ENCODE results near the gene TMEM63A. TPM values are rescaled to one million over a fixed set of nuclear protein-coding genes. Genes with fewer than 3 reads are reported as not detected.

TMEM63A gene
- polyA plus RNA-seq, 2 of the 4 experiments (the other 2 are of a cell fraction) = 7.5 to 9.5 TPM

GRCh38 chr1:225840713-225841112 lies 41.5 kb downstream of the TMEM63A start:
- Histone ChIP-seq H3K4me1 (peaks cover 5% of the 10 kb centered on the region; the same call in 1 of the 3 replicates), H3K9me3 (no peaks in the 10 kb centered on the region), H3K27ac (no peak overlapping the region), H3K4me2 (no peak overlapping the region), H3K4me3 (no peak overlapping the region)
- ChIA-PET POLR2A (no interaction called here), CTCF (interaction anchor here (0.8 to 7.2 kb wide), 9 partner anchors 20 to 366 kb away, joined by 3 to 44 read pairs (median 3); partner anchors contain the start of gene SRP9)
- DNase-seq (ENCODE audit: low read depth in 1 of 2, low spot score in 1 of 2) = no peak
- no peak for FAIRE-seq
- WGBS (ENCODE audit: missing lambda C conversion rate) = 91% methylated on average over 4 of the region's 4 CpGs
- ATAC-seq = no peak
- TF ChIP-seq SREBF2 (IDR thresholded peaks at IDR 0.05) (no peak), MAFK (IDR thresholded peaks at IDR 0.05; ENCODE audit: partially characterized antibody) (peak; percentile 58)

DNA sequence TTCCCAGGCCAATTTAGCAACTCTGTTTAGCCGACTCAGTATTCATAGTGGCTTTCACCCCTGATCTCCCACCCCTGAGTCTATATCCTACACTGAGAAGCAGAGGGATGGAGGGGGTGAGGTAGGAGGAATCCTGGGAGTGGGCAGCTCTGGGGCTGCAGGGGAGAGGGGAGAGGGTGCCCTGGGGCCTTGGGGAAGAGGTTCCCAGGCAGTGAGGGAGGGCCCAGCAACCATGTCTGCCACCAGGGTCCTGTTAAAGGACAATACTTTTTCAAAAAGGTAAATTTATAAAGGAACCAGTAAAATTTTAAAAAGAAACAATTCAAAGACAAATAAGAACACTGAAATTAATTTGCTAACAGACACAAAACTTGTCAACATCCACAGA lies 42.0 kb downstream of the TMEM63A start:
- Histone ChIP-seq H3K4me1 (peaks cover under 1% of the 10 kb centered on the region; the same call in 1 of the 3 replicates), H3K9me3 (no peaks in the 10 kb centered on the region), H3K27ac (no peak overlapping the region), H3K4me3 (no peak overlapping the region), H3K4me2 (no peak overlapping the region)
- FAIRE-seq = no peak
- CTCF ChIA-PET = interaction anchor here (0.8 to 7.2 kb wide), 8 partner anchors 20 to 365 kb away, joined by 3 to 44 read pairs (median 3); partner anchors contain the start of gene SRP9
- DNase-seq (ENCODE audit: low read depth in 1 of 2, low spot score in 1 of 2) = no peak
- 100% methylated on average over 1 of the region's 1 CpG for WGBS (ENCODE audit: missing lambda C conversion rate)
- POLR2A ChIA-PET = no interaction called here
- TF ChIP-seq, protein P1, sequence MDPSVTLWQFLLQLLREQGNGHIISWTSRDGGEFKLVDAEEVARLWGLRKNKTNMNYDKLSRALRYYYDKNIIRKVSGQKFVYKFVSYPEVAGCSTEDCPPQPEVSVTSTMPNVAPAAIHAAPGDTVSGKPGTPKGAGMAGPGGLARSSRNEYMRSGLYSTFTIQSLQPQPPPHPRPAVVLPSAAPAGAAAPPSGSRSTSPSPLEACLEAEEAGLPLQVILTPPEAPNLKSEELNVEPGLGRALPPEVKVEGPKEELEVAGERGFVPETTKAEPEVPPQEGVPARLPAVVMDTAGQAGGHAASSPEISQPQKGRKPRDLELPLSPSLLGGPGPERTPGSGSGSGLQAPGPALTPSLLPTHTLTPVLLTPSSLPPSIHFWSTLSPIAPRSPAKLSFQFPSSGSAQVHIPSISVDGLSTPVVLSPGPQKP (IDR thresholded peaks at IDR 0.05; ENCODE audit: low read depth, low read length) = no peak
- TF ChIP-seq JUN (IDR thresholded peaks at IDR 0.05) = no peak
- TF ChIP-seq E2F6 (IDR thresholded peaks at IDR 0.05; ENCODE audit: borderline replicate concordance, low read depth) = no peak
- no peak for TF ChIP-seq HOXA7 (CRISPR knock-in tag; IDR thresholded peaks at IDR 0.05)
- no peak for TF ChIP-seq BHLHE40 (IDR thresholded peaks at IDR 0.05; ENCODE audit: low read depth, low read length)
- no peak for TF ChIP-seq FOSL2 (IDR thresholded peaks at IDR 0.05)
- TF ChIP-seq FOSL2 (CRISPR knock-in tag; IDR thresholded peaks at IDR 0.05) = no peak
- no peak for TF ChIP-seq POLR2A (IDR thresholded peaks at IDR 0.05; ENCODE audit: low read length)
- no peak for TF ChIP-seq EHF (CRISPR knock-in tag; IDR thresholded peaks at IDR 0.05)
- no peak for TF ChIP-seq RCOR1 (IDR thresholded peaks at IDR 0.05; ENCODE audit: low read depth, low read length)
- TF ChIP-seq CHD4 (IDR thresholded peaks at IDR 0.05; ENCODE audit: borderline replicate concordance) = no peak
- no peak for TF ChIP-seq ZNF302 (CRISPR knock-in tag; IDR thresholded peaks at IDR 0.05)
- no peak for TF ChIP-seq PHF8 (IDR thresholded peaks at IDR 0.05; ENCODE audit: borderline replicate concordance, low read depth)
- TF ChIP-seq JUNB (IDR thresholded peaks at IDR 0.05) = no peak
- TF ChIP-seq HES2 (IDR thresholded peaks at IDR 0.05) = no peak
- TF ChIP-seq CBX8 (IDR thresholded peaks at IDR 0.05) = no peak
- no peak for TF ChIP-seq CBX2 (IDR thresholded peaks at IDR 0.05; ENCODE audit: borderline replicate concordance, low read depth)
- no peak for TF ChIP-seq POLR2AphosphoS2 (conservative IDR thresholded peaks at IDR 0.05; ENCODE audit: low read length)
- TF ChIP-seq RNF2 (IDR thresholded peaks at IDR 0.05; ENCODE audit: borderline replicate concordance, low read depth) = no peak
- TF ChIP-seq ESRRA (IDR thresholded peaks at IDR 0.05; ENCODE audit: borderline replicate concordance, low read length) = no peak
- no peak for ATAC-seq

DNA sequence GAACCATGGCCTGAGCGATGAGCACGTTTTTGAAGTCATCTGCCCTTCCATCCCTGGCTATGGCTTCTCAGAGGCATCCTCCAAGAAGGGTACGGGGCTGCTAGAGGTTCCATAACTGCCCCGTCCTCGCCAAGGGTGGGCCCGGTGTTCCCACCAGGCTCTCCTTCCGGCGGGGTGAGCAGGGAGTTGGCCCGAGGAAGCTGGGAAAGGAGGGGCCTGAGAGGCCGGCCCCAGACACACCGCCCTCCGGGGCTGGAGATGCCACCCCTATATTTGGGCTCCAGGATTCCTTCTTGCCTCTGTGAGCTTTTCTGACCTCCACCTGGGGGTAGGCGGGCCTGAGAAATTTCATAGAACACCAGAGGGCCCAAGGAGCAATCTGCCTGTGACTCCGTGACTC lies 43.4 kb downstream of the TMEM63A start:
- Histone ChIP-seq H3K9me3 (no peaks in the 10 kb centered on the region), H3K4me1 (no peaks in the 10 kb centered on the region), H3K4me3 (no peak overlapping the region), H3K27ac (no peak overlapping the region), H3K4me2 (no peak overlapping the region)
- no peak for DNase-seq (ENCODE audit: low read depth in 1 of 2, low spot score in 1 of 2)
- WGBS (ENCODE audit: missing lambda C conversion rate) = 90% methylated on average over 14 of the region's 14 CpGs
- no peak for ATAC-seq
- ChIA-PET CTCF (interaction anchor here (0.8 to 7.2 kb wide), 6 partner anchors 13 to 364 kb away, joined by 3 to 44 read pairs (median 3); partner anchors contain the start of gene SRP9), POLR2A (no interaction called here)
- FAIRE-seq = no peak
- TF ChIP-seq MAZ (IDR thresholded peaks at IDR 0.05; ENCODE audit: borderline replicate concordance, low read depth, low read length) = no peak
- no peak for TF ChIP-seq NFE2L2 (conservative IDR thresholded peaks at IDR 0.05; ENCODE audit: low read length)
- TF ChIP-seq HOXB5 (CRISPR knock-in tag; IDR thresholded peaks at IDR 0.05) = no peak
- TF ChIP-seq FOSL2 (IDR thresholded peaks at IDR 0.05) = no peak
- no peak for TF ChIP-seq FOSL2 (CRISPR knock-in tag; IDR thresholded peaks at IDR 0.05)
- no peak for TF ChIP-seq HDAC2 (IDR thresholded peaks at IDR 0.05)
- TF ChIP-seq HOXB13 (CRISPR knock-in tag; IDR thresholded peaks at IDR 0.05; ENCODE audit: low read depth) = no peak
- no peak for TF ChIP-seq EHF (CRISPR knock-in tag; IDR thresholded peaks at IDR 0.05)
- TF ChIP-seq NPAS2 (CRISPR knock-in tag; IDR thresholded peaks at IDR 0.05; ENCODE audit: borderline replicate concordance) = no peak
- no peak for TF ChIP-seq MYC (IDR thresholded peaks at IDR 0.05; ENCODE audit: borderline replicate concordance, low read length)
- TF ChIP-seq, protein P2, sequence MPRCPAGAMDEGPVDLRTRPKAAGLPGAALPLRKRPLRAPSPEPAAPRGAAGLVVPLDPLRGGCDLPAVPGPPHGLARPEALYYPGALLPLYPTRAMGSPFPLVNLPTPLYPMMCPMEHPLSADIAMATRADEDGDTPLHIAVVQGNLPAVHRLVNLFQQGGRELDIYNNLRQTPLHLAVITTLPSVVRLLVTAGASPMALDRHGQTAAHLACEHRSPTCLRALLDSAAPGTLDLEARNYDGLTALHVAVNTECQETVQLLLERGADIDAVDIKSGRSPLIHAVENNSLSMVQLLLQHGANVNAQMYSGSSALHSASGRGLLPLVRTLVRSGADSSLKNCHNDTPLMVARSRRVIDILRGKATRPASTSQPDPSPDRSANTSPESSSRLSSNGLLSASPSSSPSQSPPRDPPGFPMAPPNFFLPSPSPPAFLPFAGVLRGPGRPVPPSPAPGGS (IDR thresholded peaks at IDR 0.05) = no peak
- TF ChIP-seq, protein P3, sequence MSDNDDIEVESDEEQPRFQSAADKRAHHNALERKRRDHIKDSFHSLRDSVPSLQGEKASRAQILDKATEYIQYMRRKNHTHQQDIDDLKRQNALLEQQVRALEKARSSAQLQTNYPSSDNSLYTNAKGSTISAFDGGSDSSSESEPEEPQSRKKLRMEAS (IDR thresholded peaks at IDR 0.05) = no peak
- TF ChIP-seq EP300 (IDR thresholded peaks at IDR 0.05) = no peak
- TF ChIP-seq USF2 (IDR thresholded peaks at IDR 0.05) = no peak
